Suppressor macrophage (primary cell): Measurements from ENCODE around the gene SLC1A2.

Experiments used
- DNase-seq, 4 experiments: peaks; one replicate each; pipeline ENCODE4 v3.0.0-alpha.2; 2020 to 2022

The SLC1A2 gene

GRCh38 chr11:35375332-35376117, 43.8 kb downstream of the SLC1A2 start:
- no peak for DNase-seq

- no peak for DNase-seq
Measured at GRCh38 chr11:35373284-35373933, 45.9 kb downstream of the SLC1A2 start.

- DNase-seq = no peak
Measured at GRCh38 chr11:35372565-35373283, 46.6 kb downstream of the SLC1A2 start.

- peak in 3 of 4 experiments; percentile 18 to 25 (median 20) for DNase-seq
Measured at GRCh38 chr11:35367491-35367890, 51.9 kb downstream of the SLC1A2 start.

GRCh38 chr11:35366798-35367197, 52.6 kb downstream of the SLC1A2 start:
- no peak for DNase-seq

GRCh38 chr11:35365961-35366360, 53.4 kb downstream of the SLC1A2 start:
- peak in 3 of 4 experiments; percentile 11 to 38 (median 22) for DNase-seq

GRCh38 chr11:35365395-35365794, 54.0 kb downstream of the SLC1A2 start:
- DNase-seq = no peak

- DNase-seq = peak in 3 of 4 experiments; percentile 44 to 62 (median 47)
Measured at GRCh38 chr11:35363854-35364780, 55.2 kb downstream of the SLC1A2 start.

- peak in 2 of 4 experiments; percentile 19 to 23 for DNase-seq
Measured at GRCh38 chr11:35363246-35363801, 56.0 kb downstream of the SLC1A2 start.

GRCh38 chr11:35362521-35362980, 56.8 kb downstream of the SLC1A2 start:
- DNase-seq = peak in 2 of 4 experiments; percentile 19 to 55

GRCh38 chr11:35360055-35360530, 59.3 kb downstream of the SLC1A2 start:
- DNase-seq = peak; percentile 30 to 70 (median 58)

- DNase-seq = no peak
Measured at GRCh38 chr11:35359321-35360054, 59.9 kb downstream of the SLC1A2 start.

GRCh38 chr11:35358391-35358790, 61.0 kb downstream of the SLC1A2 start:
- DNase-seq = no peak

GRCh38 chr11:35357923-35358322, 61.4 kb downstream of the SLC1A2 start:
- DNase-seq = no peak

GRCh38 chr11:35355102-35355749, 64.1 kb downstream of the SLC1A2 start:
- no peak for DNase-seq

GRCh38 chr11:35354644-35355043, 64.7 kb downstream of the SLC1A2 start:
- no peak for DNase-seq

GRCh38 chr11:35352077-35352888, 67.1 kb downstream of the SLC1A2 start:
- DNase-seq = peak in 1 of 4 experiments; percentile 38

- no peak for DNase-seq
Measured at GRCh38 chr11:35349897-35350296, 69.5 kb downstream of the SLC1A2 start.
